GM18517 (cell line): ENCODE measurements around the gene MRTFB.

ENCODE experiments used
- ATAC-seq: cut with Tn5 transposase; IDR thresholded peaks from one replicate; pipeline ENCODE4 v1.9.1; 2021; ENCODE audit warnings: mild to moderate bottlenecking, moderate library complexity; ENCODE audit not compliant: unreplicated experiment

Gene MRTFB

GRCh38 chr16:14063618-14064581, 7.2 kb upstream of the MRTFB start:
- ATAC-seq, result no peak

- no peak for ATAC-seq
Measured at GRCh38 chr16:14069818-14070217, 1.3 kb upstream of the MRTFB start.

GRCh38 chr16:14070555-14070876, 603 bp upstream of the MRTFB start:
- peak; percentile 33 for ATAC-seq

DNA sequence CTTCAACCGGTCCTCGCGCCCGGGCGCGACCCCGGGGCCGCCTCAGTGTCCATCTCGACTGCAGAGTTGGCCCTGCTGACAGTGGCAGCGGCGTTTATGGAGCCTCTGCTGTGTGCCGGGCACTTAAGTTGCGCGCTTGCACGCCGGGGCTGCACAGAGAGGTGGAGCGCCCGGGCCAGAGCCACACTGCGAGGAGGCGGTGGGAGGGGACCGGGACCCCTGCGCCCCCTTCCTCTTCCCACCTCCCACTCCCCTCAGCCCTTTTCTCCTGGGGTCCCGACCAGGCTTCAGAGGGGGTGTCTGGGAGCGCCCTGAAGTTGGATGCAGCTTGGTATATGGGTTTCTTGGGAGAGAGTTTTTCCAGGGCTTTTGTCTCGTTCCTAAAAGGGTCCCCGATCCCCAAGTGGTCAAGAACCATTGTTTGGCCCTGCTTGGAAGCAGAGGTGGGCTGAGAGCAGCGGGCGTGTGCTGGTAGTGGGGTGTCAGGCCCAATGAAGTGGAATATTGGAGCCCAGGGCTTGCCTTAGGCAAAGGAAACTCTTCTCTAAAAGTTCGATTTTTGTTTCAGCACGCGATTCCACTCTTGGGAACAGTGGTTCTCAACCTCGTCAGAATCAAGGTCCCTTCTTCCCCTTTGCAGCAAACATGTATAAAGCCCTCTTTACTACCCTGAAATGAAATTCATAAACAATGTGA, 605 bp downstream of the MRTFB start:
- peak; percentile 14 for ATAC-seq

DNA sequence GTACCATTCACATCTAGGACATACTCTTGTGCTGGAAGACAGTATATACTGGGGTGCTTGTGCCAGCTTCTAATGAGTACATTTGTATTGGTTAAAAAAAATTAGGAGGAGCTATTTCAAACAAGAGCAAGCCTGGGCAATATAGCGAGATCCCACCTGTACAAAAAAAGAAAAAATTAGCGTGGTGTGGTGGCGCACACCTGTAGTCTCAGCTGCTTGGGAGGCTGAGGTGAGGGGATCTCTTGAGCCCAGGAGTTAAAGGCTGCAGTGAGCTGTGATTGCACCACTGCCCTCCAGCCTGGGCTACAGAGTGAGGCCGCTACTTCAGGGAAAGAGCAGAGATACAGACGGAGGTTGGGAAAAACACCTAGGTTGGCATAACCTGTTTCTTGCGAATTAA, 1.2 kb downstream of the MRTFB start:
- no peak for ATAC-seq

DNA sequence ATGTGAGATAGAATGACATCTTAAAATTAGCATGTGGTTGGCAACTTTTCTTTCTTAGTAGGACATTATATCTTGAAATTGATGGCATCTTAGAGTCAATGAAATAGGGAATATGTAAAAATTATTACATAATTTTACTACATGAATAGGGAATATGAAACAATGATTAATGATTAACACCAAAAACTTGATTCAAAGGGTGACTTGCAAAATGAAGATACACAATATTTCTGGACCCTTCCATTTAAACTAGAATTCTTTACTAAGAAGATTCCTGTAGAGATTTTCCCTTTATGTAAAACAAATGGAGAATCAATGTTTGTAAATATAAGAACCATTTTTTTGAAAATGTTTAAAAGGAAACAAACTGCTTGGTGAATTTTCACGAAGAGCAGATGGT, 3.4 kb downstream of the MRTFB start:
- no peak for ATAC-seq

GRCh38 chr16:14077918-14078317, 6.8 kb downstream of the MRTFB start:
- ATAC-seq, result no peak

GRCh38 chr16:14086477-14086876, 15.4 kb downstream of the MRTFB start:
- no peak for ATAC-seq

- ATAC-seq, result no peak
Measured at GRCh38 chr16:14087181-14087580, 16.1 kb downstream of the MRTFB start.

DNA sequence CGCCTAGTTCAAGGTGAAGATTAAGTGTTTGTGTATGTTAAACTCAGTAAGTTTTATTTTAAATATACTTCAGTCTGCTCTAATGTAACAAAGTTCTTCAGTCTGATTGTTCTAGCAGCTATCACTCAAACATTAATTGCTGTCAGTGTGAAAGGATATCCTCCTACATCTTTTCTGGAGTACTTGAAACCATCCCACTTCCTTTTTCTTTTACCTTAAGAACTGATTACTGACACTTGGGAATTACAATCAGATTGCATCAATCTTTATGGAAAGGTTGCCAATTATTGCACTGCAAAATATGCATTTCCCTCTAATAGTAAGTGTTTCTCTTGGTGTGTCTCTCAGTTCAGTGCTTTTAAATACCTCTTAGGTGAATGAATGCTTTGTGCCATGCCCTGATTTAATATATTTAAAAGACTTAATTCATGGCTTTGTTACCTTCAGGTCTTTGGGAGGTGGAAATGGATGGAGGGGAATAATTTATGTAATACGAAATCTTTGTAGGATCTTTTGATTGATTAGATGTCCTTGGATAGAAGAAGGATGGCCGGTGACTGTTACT, 16.6 kb downstream of the MRTFB start:
- ATAC-seq, result no peak

GRCh38 chr16:14088155-14088753, 17.1 kb downstream of the MRTFB start:
- ATAC-seq, result no peak

DNA sequence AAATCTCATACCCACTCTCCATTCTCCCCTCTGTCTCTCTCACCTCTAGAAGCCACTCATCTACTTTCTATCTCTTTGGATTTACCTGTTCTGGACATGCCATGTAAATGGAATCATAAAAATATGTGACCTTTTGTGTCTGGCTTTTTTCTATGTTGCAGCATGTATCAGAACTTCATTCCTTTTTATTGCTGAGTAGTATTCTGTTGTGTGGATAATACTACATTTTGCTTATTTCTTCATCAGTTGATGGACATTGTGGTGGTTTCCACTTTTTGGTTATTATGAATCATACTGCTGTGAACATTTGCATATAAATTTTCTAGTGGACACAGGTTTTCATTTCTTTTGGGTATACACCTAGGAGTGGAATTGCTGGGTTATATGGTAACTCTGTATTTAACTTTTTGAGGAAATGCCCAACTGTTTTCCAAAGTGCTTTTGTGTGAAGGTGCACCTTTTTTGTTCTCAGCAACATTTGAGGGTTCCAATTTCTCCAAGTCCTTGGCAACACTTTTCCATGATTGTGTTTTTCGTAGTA, 18.2 kb downstream of the MRTFB start:
- no peak for ATAC-seq

DNA sequence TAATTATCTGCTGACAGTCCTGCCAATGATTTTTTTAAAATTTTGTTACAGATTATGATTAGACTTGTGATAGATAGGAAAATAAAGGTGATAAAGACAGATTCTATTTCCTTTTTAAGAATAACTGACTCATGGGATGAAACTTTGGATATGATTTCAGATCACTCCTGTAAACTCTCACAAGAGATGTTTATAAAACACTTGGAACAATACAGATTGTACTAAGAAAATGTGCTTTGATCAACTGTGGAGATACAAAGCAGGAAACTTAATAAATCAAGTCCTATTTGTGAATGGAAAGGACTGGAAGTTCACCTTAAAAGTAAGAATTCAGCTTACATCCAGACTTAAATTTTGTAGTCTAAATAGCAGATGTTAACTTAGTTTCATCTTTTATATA, 21.4 kb downstream of the MRTFB start:
- no peak for ATAC-seq

DNA sequence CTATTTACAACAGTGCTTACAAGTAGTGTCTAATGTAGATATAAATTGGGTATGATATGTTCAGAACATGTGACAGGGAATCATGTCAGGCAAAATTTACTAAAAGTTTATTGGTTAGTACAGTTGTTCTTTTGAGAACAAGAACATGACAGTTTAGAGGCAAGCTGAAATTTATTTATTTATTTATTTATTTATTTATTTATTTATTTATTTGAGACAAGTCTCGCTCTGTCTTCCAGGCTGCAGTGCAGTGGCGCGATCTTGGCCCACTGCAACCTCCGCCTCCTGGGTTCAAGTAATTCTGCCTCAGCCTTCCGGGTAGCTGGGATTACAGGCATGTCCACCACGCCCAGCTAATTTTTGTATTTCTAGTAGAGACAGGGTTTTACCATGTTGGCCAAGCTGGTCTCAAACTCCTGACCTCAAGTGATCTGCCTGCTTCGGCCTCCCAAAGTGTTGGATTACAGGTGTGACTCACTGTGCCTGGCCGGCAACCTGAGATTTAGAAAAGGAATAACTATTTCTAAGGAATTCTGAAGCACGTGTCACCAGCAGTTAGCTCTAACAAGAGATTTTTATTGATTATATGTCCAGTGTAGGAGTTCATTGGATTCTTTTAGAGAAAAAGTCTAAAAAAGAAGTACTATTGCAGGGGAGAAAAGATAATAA, 24.9 kb downstream of the MRTFB start:
- ATAC-seq, result no peak

GRCh38 chr16:14097182-14097959, 26.3 kb downstream of the MRTFB start:
- no peak for ATAC-seq

DNA sequence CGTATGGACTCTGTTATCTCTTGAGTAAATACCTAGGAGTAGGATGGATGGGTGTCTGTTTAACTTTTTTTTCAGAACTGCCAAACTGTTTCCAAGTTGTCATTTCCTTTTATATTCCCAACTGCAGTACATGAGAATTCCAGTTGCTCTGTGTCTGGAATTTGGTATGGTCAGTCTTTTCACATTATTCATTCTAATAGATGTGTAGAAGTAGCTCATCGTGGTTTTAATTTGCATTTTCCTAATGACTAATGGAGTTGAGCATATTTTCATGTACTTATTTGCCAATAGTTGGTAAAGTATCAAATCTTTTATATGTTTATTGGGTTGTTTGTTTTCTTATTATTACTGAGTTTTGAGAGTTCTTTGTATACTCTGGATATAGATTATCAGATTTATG, 27.0 kb downstream of the MRTFB start:
- ATAC-seq, result no peak

GRCh38 chr16:14100825-14101224, 29.7 kb downstream of the MRTFB start:
- ATAC-seq, result no peak

DNA sequence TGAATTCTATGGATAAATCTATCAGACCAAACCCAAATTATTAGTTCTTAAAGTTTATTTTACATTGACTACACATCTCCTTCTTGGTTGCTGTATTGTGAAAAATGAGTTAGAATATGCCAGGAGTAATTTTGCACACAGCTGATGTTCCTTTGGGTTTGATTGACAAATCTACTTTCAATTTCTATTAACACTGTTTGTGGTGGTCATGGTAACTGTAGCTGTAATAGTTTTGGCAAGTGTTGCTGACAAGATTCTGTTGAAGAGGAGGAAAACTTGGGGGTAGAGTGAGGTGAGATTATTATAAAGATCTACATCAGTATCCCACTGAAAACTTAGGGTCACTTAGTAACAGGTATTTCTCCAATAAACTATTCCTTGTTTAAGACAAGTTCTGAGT, 30.3 kb downstream of the MRTFB start:
- peak; percentile 59 for ATAC-seq

GRCh38 chr16:14102925-14103720, 32.0 kb downstream of the MRTFB start:
- ATAC-seq, result no peak
